Gastrocnemius medialis (tissue), 4 donors: ENCODE data around the gene SH3BP5.

Experiments
- POLR2A ChIP-seq, 2 donors: fragments of 450-650 bp; IDR thresholded peaks; one replicate each; pipeline ENCODE4 v1.6.1; 2017; ENCODE audit warnings: antibody characterized with exemption in 2 of 2, mild to moderate bottlenecking in 2 of 2, moderate library complexity in 2 of 2
- TF ChIP-seq, protein P1 (sequence below), 5 experiments: fragments of 450-650 bp in 3 of 5; fragments of 200-600 bp in 2 of 5; sonication (generic) in 2 of 5; IDR thresholded peaks in 4 of 5; conservative IDR thresholded peaks in 1 of 5; 1 replicate in 4 of 5; 2 replicates in 1 of 5; pipeline ENCODE4 v1.5.1; 2016 to 2019; ENCODE audit warnings: antibody characterized with exemption in 5 of 5, mild to moderate bottlenecking in 3 of 5, moderate library complexity in 3 of 5

DNA sequence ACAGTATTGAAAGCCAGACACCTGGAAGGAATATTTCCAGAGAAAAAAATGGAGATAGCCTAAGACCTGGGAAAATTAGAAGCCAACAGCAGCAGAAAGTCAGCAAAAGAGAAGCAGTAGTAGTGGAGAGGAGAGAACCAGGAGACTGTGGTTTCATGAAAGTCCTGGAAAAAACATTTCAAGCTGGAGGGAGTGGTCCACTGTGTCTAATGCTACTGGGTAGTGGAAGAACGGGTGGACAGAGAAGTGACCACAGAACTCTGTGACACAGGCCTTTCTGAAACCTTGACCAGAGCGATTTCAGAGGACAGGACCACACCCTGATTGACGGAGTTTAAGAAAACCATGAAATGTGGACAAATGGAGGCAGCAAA, 15.3 kb upstream of the SH3BP5 start:
- no peak for TF ChIP-seq POLR2A (IDR thresholded peaks at IDR 0.05)
- TF ChIP-seq, protein P1, sequence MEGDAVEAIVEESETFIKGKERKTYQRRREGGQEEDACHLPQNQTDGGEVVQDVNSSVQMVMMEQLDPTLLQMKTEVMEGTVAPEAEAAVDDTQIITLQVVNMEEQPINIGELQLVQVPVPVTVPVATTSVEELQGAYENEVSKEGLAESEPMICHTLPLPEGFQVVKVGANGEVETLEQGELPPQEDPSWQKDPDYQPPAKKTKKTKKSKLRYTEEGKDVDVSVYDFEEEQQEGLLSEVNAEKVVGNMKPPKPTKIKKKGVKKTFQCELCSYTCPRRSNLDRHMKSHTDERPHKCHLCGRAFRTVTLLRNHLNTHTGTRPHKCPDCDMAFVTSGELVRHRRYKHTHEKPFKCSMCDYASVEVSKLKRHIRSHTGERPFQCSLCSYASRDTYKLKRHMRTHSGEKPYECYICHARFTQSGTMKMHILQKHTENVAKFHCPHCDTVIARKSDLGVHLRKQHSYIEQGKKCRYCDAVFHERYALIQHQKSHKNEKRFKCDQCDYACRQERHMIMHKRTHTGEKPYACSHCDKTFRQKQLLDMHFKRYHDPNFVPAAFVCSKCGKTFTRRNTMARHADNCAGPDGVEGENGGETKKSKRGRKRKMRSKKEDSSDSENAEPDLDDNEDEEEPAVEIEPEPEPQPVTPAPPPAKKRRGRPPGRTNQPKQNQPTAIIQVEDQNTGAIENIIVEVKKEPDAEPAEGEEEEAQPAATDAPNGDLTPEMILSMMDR (IDR thresholded peaks at IDR 0.05 in 4 of 5, conservative IDR thresholded peaks at IDR 0.05 in 1 of 5), result no peak
